Psoas muscle (tissue), 8 donors: ENCODE measurements around the gene NFE2L3. TPM values are rescaled to one million over a fixed set of nuclear protein-coding genes. Genes with fewer than 3 reads are reported as not detected.

Experiments used
- ATAC-seq, 4 donors: fragments of 200-7000 bp; cut with Tn5 transposase; one replicate each; pipeline ENCODE4 v1.9.1; 2020; ENCODE audit warnings: moderate library complexity in 3 of 4, mild to moderate bottlenecking in 2 of 4
- DNase-seq, 2 donors: peaks; one replicate each; pipeline ENCODE4 v3.0.0-alpha.2; 2020
- H3K27ac ChIP-seq: fragments of 200-600 bp; one replicate; pipeline ENCODE4 v1.8.0; 2022
- H3K27me3 ChIP-seq, 3 donors: fragments of 200-600 bp in 1 of 3; one replicate each; pipeline versions ENCODE4 v1.6.1 to v1.8.0; 2013 to 2022; ENCODE audit warnings: low read length in 2 of 3, mild to moderate bottlenecking in 2 of 3, moderate library complexity in 1 of 3; ENCODE audit not compliant: insufficient read depth in 3 of 3
- H3K36me3 ChIP-seq, 2 donors: fragments of 200-600 bp in 1 of 2; one replicate each; pipeline versions ENCODE4 v1.6.1 to v1.8.0; 2013 to 2022; ENCODE audit warnings: low read depth in 1 of 2, mild to moderate bottlenecking in 1 of 2, moderate library complexity in 1 of 2; ENCODE audit not compliant: insufficient read depth in 1 of 2
- H3K4me1 ChIP-seq: fragments of 200-600 bp; one replicate; pipeline ENCODE4 v1.8.0; 2022
- H3K4me3 ChIP-seq: fragments of 200-600 bp; one replicate; pipeline ENCODE4 v1.8.0; 2022; ENCODE audit warnings: mild to moderate bottlenecking
- H3K9me3 ChIP-seq: fragments of 200-600 bp; one replicate; pipeline ENCODE4 v1.8.0; 2022
- CTCF ChIP-seq: fragments of 200-600 bp; IDR thresholded peaks from one replicate; pipeline ENCODE4 v1.8.0; 2022; ENCODE audit warnings: antibody characterized with exemption
- WGBS, 3 donors: extraction: QIAGEN DNeasy Blood & Tissue Kit; methylation state at CpG; one replicate each; pipeline versions ENCODE4 v1.1.6 to v1.1.7; 2013; 5-methylcytosine and 5-hydroxymethylcytosine counted together
- intact Hi-C, 2 donors: fragments of 100-400 bp; cut with DNase I; formaldehyde crosslinking; loops; one replicate each; pipeline versions ENCODE4 v1.11.0 to v1.14.2; 2022
- polyA plus RNA-seq, 3 donors: library from polyadenylated mRNA; stranded (reverse); fragments of 200-250 nt; gene quantifications; one replicate each; pipeline ENCODE4 v1.2.3, GENCODE V29; 2013
- total RNA-seq, 4 donors: library from RNA; stranded (reverse); fragmentation: NEBNext Ultra II Directional in 2 of 4; extraction: Animal tissue kit (Norgen Biotek cat#: 25700) in 2 of 4; gene quantifications; one replicate each; pipeline versions ENCODE4 v1.2.1 to v1.2.4, GENCODE V29; 2021 to 2023
- donor health status: healthy with polysubstance abuse.
- donor health status: DM: no; HTN: no; CAD: no; lungs with moderate emphysema.
- donor health status: Bipolar disorder and iron deficiency.
- donor health status: healthy.
- donor health status: DM: yes; HTN: yes; CAD: no.
- donor health status: DM: no; HTN: no; CAD: no.
- donor health status: DM: no; HTN: no; CAD: no.
- donor health status: DM: yes; HTN: yes; CAD: no.

NFE2L3 gene
- total and polyA plus RNA-seq, 7 donors, result 0.44 to 1.1 (median 0.72) TPM

DNA sequence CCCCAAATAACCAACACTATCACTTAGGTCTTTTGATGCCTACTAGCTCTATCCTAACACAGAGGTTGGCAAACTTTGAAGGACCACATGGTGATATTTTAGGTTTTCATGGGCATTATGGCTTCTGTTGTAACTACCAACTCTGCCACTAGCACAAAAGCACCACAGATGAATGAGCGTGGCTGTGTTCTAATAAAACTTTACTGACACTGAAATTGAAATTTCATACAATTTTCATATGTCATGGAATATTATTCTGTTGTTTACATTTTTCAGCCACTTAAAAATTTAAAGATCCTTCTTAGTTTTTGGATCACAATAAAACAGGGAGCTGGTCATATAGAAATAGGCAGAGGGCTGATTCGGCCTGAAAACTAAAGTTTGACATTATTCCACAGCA, 76.0 kb downstream of the NFE2L3 start:
- WGBS, 3 donors, result 92 to 96% (median 92%) methylated on average over 2 of the region's 2 CpGs
- Histone ChIP-seq H3K4me3 (no peak overlapping the region), H3K9me3 (no peaks in the 10 kb centered on the region), H3K36me3 (no peaks in the 10 kb centered on the region), H3K27ac (no peak overlapping the region), H3K4me1 (no peaks in the 10 kb centered on the region), H3K27me3 (no peaks in the 10 kb centered on the region)
- intact Hi-C loops, result no loop called here
- no peak for DNase-seq
- ATAC-seq, result no peak
- no peak for TF ChIP-seq CTCF

DNA sequence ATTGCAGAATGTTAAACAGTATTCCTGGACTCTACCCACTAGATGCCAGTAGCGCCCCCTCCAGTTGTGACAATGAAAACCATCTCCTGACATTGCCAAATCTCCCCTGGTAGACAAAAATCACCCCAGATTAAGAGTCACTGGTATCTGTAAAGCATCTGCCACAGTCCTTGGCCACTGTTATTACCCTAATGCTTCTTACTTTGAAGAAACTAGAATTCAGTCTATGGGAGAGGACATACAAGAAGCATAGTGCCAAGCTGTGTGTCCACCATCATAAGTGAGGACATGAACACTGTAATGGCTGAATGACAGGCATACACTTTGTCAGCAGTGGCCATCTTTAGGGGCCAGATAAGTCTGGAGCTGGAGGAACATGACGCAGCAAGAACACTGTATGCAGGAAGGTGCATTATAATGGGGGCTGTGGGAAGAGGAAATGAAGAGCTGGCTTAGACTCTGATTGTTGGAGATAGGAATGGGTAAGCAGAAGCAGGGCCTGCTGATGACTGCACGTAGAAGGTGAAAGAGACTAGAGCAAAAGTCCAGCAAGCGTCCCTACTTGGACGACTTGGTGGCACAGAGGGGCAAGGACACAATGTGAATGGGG, 82.0 kb downstream of the NFE2L3 start:
- no peak for ATAC-seq
- Histone ChIP-seq H3K27me3 (no peaks in the 10 kb centered on the region), H3K27ac (no peak overlapping the region), H3K4me1 (no peaks in the 10 kb centered on the region), H3K4me3 (no peak overlapping the region), H3K9me3 (no peaks in the 10 kb centered on the region), H3K36me3 (no peaks in the 10 kb centered on the region)
- 74 to 80% (median 79%) methylated on average over 5 of the region's 5 CpGs for WGBS, 3 donors
- no peak for TF ChIP-seq CTCF
- intact Hi-C loops, result no loop called here
- no peak for DNase-seq

Other genes starting within 250 kb of the NFE2L3 start
- 100 to 1,000 TPM; 323 to 482 (median 452) TPM for gene HNRNPA2B1, start 48.5 kb downstream of the NFE2L3 start, total RNA-seq
- gene HNRNPA2B1, start 48.5 kb downstream of the NFE2L3 start, polyA plus RNA-seq, result 100 to 1,000 TPM; 515 to 688 (median 663) TPM
- 10 to 100 TPM; 45.3 to 84.9 (median 66.7) TPM for gene CBX3, start 49.5 kb downstream of the NFE2L3 start, total RNA-seq
- gene CBX3, start 49.5 kb downstream of the NFE2L3 start, polyA plus RNA-seq, result 10 to 100 TPM; 71.6 to 97.0 (median 83.9) TPM
- 1 to 10 TPM in 3 of 4 donors, under 1 TPM in 1; 0.97 to 1.4 (median 1.1) TPM for gene SNX10, start 139.7 kb downstream of the NFE2L3 start, total RNA-seq
- under 1 TPM; 0.25 to 0.63 (median 0.34) TPM for gene SNX10, start 139.7 kb downstream of the NFE2L3 start, polyA plus RNA-seq